ENCODE results near the gene KRTAP5-3.
A peak's percentile ranks its signal among the peaks of the same experiment; 100 is the strongest.

The KRTAP5-3 gene

GRCh38 chr11:1652771-1653540 is 44.7 kb upstream of the KRTAP5-3 start:
- TF ChIP-seq CTCF (IDR thresholded peaks at IDR 0.05; ENCODE audit: low read depth, low read length), result peak; percentile 95
- DNase-seq (ENCODE audit: extremely low read depth, low read depth), result peak; percentile 0

GRCh38 chr11:1652442-1652770 is 44.1 kb upstream of the KRTAP5-3 start:
- no peak for DNase-seq (ENCODE audit: extremely low read depth, low read depth)
- TF ChIP-seq CTCF (IDR thresholded peaks at IDR 0.05; ENCODE audit: low read depth, low read length), result no peak

GRCh38 chr11:1652026-1652425 is 43.8 kb upstream of the KRTAP5-3 start:
- TF ChIP-seq CTCF (IDR thresholded peaks at IDR 0.05; ENCODE audit: low read depth, low read length), result no peak
- DNase-seq (ENCODE audit: extremely low read depth, low read depth), result no peak

GRCh38 chr11:1651411-1651980 is 43.2 kb upstream of the KRTAP5-3 start:
- no peak for TF ChIP-seq CTCF (IDR thresholded peaks at IDR 0.05; ENCODE audit: low read depth, low read length)
- DNase-seq (ENCODE audit: extremely low read depth, low read depth), result no peak

GRCh38 chr11:1650918-1651262 is 42.6 kb upstream of the KRTAP5-3 start:
- DNase-seq (ENCODE audit: extremely low read depth, low read depth), result no peak
- TF ChIP-seq CTCF (IDR thresholded peaks at IDR 0.05; ENCODE audit: low read depth, low read length), result no peak

GRCh38 chr11:1650034-1650917 is 42.0 kb upstream of the KRTAP5-3 start:
- TF ChIP-seq CTCF (IDR thresholded peaks at IDR 0.05; ENCODE audit: low read depth, low read length), result no peak
- DNase-seq (ENCODE audit: extremely low read depth, low read depth), result no peak

Data from AG09319 (cell line).